ENCODE data around the gene ADH1B.
"Not testable (repeated sequence)": the region's sequence is repeated elsewhere in the genome, so short reads cannot be mapped to it uniquely, and the experiment has no call there.

The ADH1B gene

DNA sequence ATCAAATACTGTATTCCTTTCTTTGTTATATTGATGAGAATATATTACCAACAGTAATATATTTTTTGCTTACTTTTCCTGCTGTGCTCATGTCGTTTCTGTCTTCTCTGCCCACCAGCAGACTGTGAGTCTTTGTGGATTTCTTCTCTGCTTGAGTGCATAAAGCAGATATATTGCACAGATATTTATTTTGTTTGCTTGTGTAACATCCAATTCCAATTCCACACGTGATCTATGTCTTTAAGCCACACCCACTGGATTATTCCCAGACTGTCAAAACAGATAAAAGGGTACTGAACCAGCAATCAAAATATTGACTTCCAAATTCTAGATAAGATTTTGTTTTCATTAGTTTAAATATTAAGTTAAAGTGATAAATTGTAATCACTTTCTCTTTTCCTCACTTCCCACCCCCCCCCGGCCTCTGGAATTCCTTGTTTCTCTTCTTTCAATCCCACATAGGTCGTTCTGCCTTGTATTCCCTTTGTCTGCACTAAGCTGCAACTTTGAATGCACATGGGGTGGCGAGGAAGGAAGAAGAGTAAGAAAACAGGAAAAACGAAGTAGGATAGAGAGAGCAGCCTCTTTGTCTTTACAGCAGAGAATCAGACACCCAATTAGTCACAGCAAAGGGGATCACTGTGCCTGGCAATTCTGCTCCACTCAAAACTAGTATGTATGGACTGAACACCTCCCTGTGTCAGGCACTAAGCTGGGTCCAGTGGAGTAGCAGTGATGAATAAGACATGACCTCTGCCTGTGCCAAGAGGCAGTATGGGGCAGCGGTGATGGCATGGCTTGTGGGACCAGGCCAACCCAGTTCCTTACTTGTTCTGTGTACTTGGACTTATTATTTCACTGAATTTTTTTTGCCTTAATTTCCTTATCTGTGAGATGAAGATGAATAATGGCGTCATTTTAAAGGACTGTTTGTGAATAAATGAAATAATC, at the start of gene ADH1B:
TSS of gene ADH1B (minus strand) at position 161 of the 951 bp plus-strand sequence. CDS start at position 91, 70 bp downstream.
- DNase-seq (ENCODE audit: low read depth in 2 of 2), result no peak

- not testable (repeated sequence) for DNase-seq (ENCODE audit: low read depth in 2 of 2)
These were observed 46.6 kb upstream of the ADH1B start for GRCh38 chr4:99367817-99368216.

DNA sequence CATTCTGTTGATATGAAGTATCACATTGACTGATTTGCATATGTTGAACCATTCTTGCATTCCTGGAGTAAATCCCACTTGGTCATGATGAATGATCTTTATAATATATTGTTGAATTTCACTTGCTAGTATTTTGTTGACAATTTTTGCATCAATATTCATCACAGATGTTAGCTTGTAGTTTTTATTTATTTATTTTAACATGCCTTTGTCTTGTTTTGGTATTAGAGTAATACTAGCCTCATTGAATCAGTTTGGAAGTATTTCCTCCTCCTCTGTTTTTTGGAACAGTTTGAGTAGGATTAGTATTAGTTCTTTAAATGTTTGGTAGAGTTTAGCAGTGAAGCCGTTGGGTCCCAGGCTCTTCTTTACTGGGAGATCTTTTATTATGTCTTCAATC, 45.3 kb upstream of the ADH1B start:
- DNase-seq (ENCODE audit: low read depth in 2 of 2), result no peak

- DNase-seq (ENCODE audit: low read depth in 2 of 2), result no peak
These were observed 41.6 kb upstream of the ADH1B start for GRCh38 chr4:99362768-99363167.

DNA sequence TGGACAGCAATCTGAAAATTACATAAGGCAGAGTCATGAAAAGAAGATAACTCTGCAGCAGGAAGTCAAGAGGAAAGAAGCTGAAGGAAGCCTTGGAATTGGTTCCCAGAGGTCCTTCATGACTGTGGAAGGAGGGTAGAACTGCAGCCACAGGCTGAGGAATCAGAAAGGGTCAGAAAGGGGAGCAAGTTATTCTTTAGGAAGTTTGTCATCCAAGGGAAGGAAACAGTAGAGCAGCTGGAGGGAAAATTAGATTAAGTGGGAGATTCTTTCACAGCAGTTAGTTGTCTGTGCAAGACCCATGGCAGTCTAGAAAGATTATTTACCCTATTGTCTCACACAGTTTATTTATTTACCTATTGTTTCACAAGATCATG, 40.7 kb upstream of the ADH1B start:
- DNase-seq (ENCODE audit: low read depth in 2 of 2), result no peak

- DNase-seq (ENCODE audit: low read depth in 2 of 2), result no peak
These were observed 40.2 kb upstream of the ADH1B start for GRCh38 chr4:99361268-99361898.

DNA sequence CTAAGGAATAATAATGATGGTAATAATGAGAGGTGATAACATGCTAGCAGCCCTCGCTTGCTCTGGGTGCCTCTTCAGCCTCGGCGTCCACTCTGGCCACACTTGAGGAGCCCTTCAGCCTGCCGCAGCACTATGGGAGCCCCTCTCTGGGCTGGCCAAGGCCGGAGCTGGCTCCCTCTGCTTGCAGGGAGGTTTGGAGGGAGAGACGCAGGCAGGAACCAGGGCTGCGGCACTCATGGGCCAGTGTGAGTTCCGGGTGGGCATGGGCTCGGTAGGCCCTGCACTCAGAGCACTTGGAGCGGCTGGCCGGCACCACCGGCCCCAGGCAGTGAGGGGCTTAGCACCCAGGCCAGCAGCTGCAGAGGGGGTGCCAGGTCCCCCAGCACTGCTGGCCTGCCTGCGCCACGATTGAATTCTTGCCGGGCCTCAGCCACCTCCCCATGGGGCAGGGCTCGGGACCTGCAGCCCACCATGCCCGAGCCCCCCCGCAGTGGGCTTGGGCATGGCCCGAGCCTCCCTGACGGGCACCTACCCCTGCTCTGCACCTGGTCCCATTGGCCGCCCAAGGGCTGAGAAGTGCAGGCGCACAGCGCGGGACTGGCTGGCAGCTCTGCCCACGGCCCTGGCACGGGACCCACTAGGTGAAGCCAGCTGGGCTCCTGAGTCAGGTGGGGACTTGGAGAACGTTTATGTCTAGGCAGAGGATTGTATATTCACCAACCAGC, 38.4 kb upstream of the ADH1B start:
- no peak for DNase-seq (ENCODE audit: low read depth in 2 of 2)

DNA sequence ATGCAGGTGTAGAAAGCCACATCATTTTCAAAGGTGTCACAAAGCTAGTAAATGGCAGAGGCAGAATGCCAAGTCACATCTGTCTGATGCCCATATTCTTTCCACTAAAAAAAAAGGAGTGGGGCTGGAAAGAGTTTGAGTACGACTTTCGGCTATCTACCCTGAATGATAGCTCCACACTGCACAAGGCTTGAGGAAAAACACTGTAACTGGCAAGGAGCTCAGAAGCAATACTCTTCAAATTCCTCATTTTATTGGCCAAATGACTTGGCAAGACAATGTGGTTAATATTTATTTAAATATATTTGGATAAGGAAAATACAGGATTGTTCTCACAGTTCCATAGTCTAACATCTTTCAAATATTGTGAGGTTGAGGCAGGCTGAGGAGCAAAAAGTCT, 36.7 kb upstream of the ADH1B start:
- no peak for DNase-seq (ENCODE audit: low read depth in 2 of 2)

DNA sequence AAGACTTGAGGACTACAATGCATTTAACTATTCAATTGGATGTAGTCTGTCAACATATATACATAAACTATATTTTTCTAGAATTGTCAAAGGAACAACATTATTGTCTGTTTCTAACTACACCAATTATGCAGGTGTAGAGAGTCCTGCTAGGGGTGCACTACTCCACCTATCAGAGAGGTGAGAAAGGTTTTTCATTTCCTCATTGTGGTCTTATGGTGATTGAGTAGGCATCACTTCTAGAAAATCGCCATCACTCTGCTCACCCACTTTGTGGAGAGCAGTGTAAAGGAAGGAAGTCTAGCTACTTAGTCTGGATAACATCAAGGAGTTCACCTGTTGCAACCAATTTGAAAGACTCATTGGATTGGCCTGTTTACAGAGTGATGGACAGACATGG, 35.8 kb upstream of the ADH1B start:
- no peak for DNase-seq (ENCODE audit: low read depth in 2 of 2)

DNA sequence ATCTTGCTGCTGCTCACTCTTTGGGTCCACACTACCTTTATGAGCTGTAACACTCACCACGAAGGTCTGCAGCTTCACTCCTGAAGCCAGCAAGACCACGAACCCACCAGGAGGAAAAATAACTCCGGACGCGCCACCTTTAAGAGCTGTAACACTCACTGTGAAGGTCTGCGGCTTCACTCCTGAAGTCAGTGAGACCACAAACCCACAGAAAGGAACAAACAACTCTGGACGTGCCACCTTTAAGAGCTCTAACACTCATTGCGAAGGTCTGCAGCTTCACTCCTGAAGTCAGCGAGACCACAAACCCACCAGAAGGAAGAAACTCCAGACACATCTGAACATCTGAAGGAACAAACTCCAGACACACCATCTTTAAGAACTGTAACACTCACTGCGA, 34.9 kb upstream of the ADH1B start:
- not testable (repeated sequence) for DNase-seq (ENCODE audit: low read depth in 2 of 2)

- DNase-seq (ENCODE audit: low read depth in 2 of 2), result no peak
These were observed 31.7 kb upstream of the ADH1B start, which contains the start of gene ADH1C for GRCh38 chr4:99352602-99353537. Gene ADH1C, minus strand, starts transcription at chr4:99352746. Its CDS starts 71 bp downstream, at chr4:99352675.

- DNase-seq (ENCODE audit: low read depth in 2 of 2), result no peak
These were observed 30.3 kb upstream of the ADH1B start for GRCh38 chr4:99351487-99351886.

DNA sequence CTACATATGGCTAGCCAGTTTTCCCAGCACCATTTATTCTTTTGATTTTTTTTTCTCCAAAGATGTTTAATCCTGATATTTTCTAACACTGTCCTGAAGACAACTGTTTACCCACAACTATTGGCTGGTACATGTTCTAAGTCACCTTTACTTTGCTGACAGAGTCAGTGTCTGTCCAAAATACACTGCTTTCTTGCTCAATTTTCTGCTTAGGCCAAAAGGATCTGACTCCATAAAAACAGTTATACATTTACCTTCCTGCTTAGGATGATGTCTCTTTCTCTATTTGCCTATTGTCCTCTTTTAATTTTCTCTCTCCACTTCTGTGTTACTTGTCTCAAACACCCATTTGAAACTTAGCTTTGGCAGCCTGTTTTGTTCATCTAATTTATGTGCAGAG, 28.1 kb upstream of the ADH1B start:
- DNase-seq (ENCODE audit: low read depth in 2 of 2), result no peak

DNA sequence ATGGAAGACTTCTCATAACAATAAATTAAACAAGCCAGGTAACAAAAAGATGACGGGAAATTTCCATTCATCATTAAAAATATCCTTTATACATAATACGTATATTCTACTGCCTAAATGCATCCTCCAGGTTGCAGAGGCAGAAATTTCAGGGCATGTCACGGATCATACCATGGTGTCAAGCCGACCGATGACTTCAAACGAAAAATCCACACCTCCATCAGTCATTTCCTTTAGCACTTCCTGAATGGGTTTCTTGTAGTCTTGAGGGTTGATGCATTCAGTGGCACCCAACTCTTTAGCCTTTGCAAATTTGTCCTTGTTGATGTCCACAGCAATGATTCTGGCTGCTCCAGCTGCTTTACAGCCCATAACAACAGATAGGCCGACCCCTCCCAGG, 21.4 kb upstream of the ADH1B start:
- DNase-seq (ENCODE audit: low read depth in 2 of 2), result not testable (repeated sequence)

DNA sequence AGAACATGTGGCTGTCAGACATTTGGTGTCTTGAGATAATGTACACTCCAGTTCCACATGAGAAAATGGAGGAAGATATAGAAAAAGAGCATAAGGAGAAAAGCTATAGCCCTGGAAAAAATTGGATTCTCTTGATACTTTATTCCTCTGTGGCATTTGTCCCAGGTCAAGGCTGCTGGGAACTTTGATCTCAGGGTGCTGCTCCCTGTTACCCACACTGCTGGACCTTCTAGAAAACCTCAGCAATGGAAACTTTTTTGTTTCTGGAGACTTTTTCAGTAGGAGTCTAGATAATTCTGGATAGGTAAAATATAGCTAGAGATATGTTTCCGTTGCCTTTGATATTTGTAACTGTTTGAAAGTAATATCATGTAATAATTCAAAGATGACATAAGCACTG, 20.2 kb upstream of the ADH1B start:
- DNase-seq (ENCODE audit: low read depth in 2 of 2), result no peak

GRCh38 chr4:99339172-99339571, 18.0 kb upstream of the ADH1B start:
- DNase-seq (ENCODE audit: low read depth in 2 of 2), result no peak

DNA sequence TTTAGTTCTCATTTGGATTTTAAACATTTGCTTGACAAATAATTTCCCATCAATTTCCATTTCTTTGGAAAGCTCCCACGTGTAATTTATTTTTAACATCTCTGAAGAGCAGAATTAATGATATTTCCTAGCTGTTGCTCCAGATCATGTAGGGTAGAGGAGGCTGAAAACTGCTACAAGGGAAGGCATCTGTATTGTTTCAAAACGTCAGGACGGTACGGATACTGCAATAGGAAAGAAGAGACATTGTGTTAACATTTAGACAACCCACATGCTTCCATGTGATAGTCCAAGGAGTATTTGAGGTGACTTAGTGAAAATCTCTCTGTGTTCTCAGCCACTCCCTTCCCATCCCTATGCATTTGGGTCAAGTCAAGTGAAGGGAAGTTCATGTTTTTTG, 15.4 kb upstream of the ADH1B start:
- no peak for DNase-seq (ENCODE audit: low read depth in 2 of 2)

- DNase-seq (ENCODE audit: low read depth in 2 of 2), result no peak
These were observed 13.7 kb upstream of the ADH1B start for GRCh38 chr4:99334880-99335279.

DNA sequence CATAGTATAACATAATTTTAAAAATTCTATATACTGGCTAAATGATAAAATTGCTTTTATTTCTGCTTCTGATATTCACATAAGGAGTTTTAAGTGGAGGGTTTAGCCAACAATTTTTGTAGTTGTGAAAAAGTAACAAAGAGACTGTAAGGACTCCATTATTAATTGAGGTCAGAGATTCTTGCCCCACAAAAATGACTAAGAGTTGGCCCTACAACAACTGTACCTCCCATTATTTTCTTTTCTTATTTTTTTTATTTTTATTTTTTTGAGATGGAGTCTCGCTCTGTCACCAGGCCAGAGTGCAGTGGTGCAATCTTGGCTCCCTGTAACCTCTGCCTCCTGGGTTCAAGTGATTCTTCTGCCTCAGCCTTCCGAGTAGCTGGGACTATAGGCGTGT, 9.4 kb upstream of the ADH1B start:
- no peak for DNase-seq (ENCODE audit: low read depth in 2 of 2)

GRCh38 chr4:99329876-99330275, 8.7 kb upstream of the ADH1B start:
- DNase-seq (ENCODE audit: low read depth in 2 of 2), result no peak

- no peak for DNase-seq (ENCODE audit: low read depth in 2 of 2)
These were observed 3.8 kb upstream of the ADH1B start for GRCh38 chr4:99324979-99325378.
